ENCODE data around the gene HSF5. TPM values are rescaled to one million over a fixed set of nuclear protein-coding genes. Genes with fewer than 3 reads are reported as not detected.
A peak's percentile ranks its signal among the peaks of the same experiment; 100 is the strongest.
"Not testable (repeated sequence)": the region's sequence is repeated elsewhere in the genome, so short reads cannot be mapped to it uniquely, and the experiment has no call there.

Gene HSF5
- polyA plus RNA-seq, 3 donors from 2014 or later, result 0.16 TPM; not detected in 2

- Mint-ChIP-seq H3K4me1 (peaks cover 0 to 4% of the 10 kb centered on the region in 2 donors), H3K27me3 (ENCODE audit: low read depth in 3 of 3) (peaks cover 0 to 6% (median 3%) of the 10 kb centered on the region in 3 donors), H3K36me3 (peaks cover 24 to 53% (median 32%) of the 10 kb centered on the region in 3 donors), H3K9me3 (no peaks in the 10 kb centered on the region), H3K27ac (no peak overlapping the region), H3K4me3 (no peak overlapping the region)
- no peak for DNase-seq
Observed at GRCh38 chr17:58491510-58492045, 3.4 kb upstream of the HSF5 start.

- DNase-seq, result no peak
- peaks cover 0 to 7% (median 3%) of the 10 kb centered on the region in 3 donors for H3K27me3 Mint-ChIP-seq (ENCODE audit: low read depth in 3 of 3)
- peak overlapping the region in 4 of 6 donors; percentile 37 to 69 (median 48) for H3K27ac Mint-ChIP-seq
- H3K36me3 Mint-ChIP-seq, result peaks cover 12 to 25% (median 20%) of the 10 kb centered on the region in 3 donors
- H3K4me1 Mint-ChIP-seq, result peaks cover 0 to 4% of the 10 kb centered on the region in 2 donors
- H3K4me3 Mint-ChIP-seq, result peak overlapping the region; percentile 53 to 70 (median 57)
- no peaks in the 10 kb centered on the region for H3K9me3 Mint-ChIP-seq
Observed at GRCh38 chr17:58488428-58488890, 251 bp upstream of the HSF5 start.

GRCh38 chr17:58484600-58484999 lies 3.6 kb downstream of the HSF5 start:
- no peaks in the 10 kb centered on the region for H3K9me3 Mint-ChIP-seq
- peaks cover 0 to 7% (median 3%) of the 10 kb centered on the region in 3 donors for H3K27me3 Mint-ChIP-seq (ENCODE audit: low read depth in 3 of 3)
- peaks cover 0 to 3% (median 2%) of the 10 kb centered on the region in 3 donors for H3K36me3 Mint-ChIP-seq
- peaks cover 0 to 4% of the 10 kb centered on the region in 2 donors for H3K4me1 Mint-ChIP-seq
- no peak for DNase-seq
- H3K4me3 Mint-ChIP-seq, result no peak overlapping the region
- no peak overlapping the region for H3K27ac Mint-ChIP-seq

- H3K27ac Mint-ChIP-seq; H3K4me3 Mint-ChIP-seq; DNase-seq; H3K27me3 Mint-ChIP-seq (ENCODE audit: low read depth in 3 of 3); H3K9me3 Mint-ChIP-seq; H3K36me3 Mint-ChIP-seq; H3K4me1 Mint-ChIP-seq: not testable (repeated sequence)
Observed at GRCh38 chr17:58481798-58482197, 6.4 kb downstream of the HSF5 start.

GRCh38 chr17:58480090-58480489 lies 8.1 kb downstream of the HSF5 start:
- no peak overlapping the region for H3K4me3 Mint-ChIP-seq
- no peak for DNase-seq
- no peaks in the 10 kb centered on the region for H3K9me3 Mint-ChIP-seq
- H3K36me3 Mint-ChIP-seq, result peaks cover 3 to 12% (median 4%) of the 10 kb centered on the region in 3 donors
- peaks cover 0 to 4% (median 1%) of the 10 kb centered on the region in 3 donors for H3K27me3 Mint-ChIP-seq (ENCODE audit: low read depth in 3 of 3)
- no peak overlapping the region for H3K27ac Mint-ChIP-seq
- H3K4me1 Mint-ChIP-seq, result no peaks in the 10 kb centered on the region

- Mint-ChIP-seq H3K9me3 (no peaks in the 10 kb centered on the region), H3K27ac (no peak overlapping the region), H3K36me3 (peaks cover 3 to 12% (median 4%) of the 10 kb centered on the region in 3 donors), H3K27me3 (ENCODE audit: low read depth in 3 of 3) (peaks cover 0 to 4% (median 3%) of the 10 kb centered on the region in 3 donors), H3K4me3 (no peak overlapping the region), H3K4me1 (no peaks in the 10 kb centered on the region)
- DNase-seq, result no peak
Observed at GRCh38 chr17:58476812-58477211, 11.4 kb downstream of the HSF5 start.

GRCh38 chr17:58475985-58476384 lies 12.2 kb downstream of the HSF5 start:
- Mint-ChIP-seq H3K4me3 (no peak overlapping the region), H3K27me3 (ENCODE audit: low read depth in 3 of 3) (peaks cover 0 to 4% (median 3%) of the 10 kb centered on the region in 3 donors), H3K36me3 (peaks cover 3 to 12% (median 4%) of the 10 kb centered on the region in 3 donors), H3K27ac (no peak overlapping the region), H3K4me1 (no peaks in the 10 kb centered on the region), H3K9me3 (no peaks in the 10 kb centered on the region)
- no peak for DNase-seq

GRCh38 chr17:58470356-58470755 lies 17.9 kb downstream of the HSF5 start:
- Mint-ChIP-seq H3K4me1 (no peaks in the 10 kb centered on the region), H3K9me3 (no peaks in the 10 kb centered on the region), H3K27me3 (ENCODE audit: low read depth in 3 of 3) (peaks cover 0 to 2% (median 0%) of the 10 kb centered on the region in 3 donors), H3K27ac (peak overlapping the region in 1 of 6 donors; percentile 22), H3K4me3 (no peak overlapping the region), H3K36me3 (peaks cover 0 to 6% (median 0%) of the 10 kb centered on the region in 3 donors)
- no peak for DNase-seq

GRCh38 chr17:58468944-58469343 lies 19.3 kb downstream of the HSF5 start:
- H3K4me1 Mint-ChIP-seq, result no peaks in the 10 kb centered on the region
- no peak overlapping the region for H3K4me3 Mint-ChIP-seq
- H3K27me3 Mint-ChIP-seq (ENCODE audit: low read depth in 3 of 3), result no peaks in the 10 kb centered on the region
- no peak overlapping the region for H3K27ac Mint-ChIP-seq
- DNase-seq, result no peak
- peaks cover 0 to 8% (median 0%) of the 10 kb centered on the region in 3 donors for H3K36me3 Mint-ChIP-seq
- H3K9me3 Mint-ChIP-seq, result no peaks in the 10 kb centered on the region

GRCh38 chr17:58455491-58455890 lies 32.7 kb downstream of the HSF5 start:
- no peak for DNase-seq
- Mint-ChIP-seq H3K9me3 (no peaks in the 10 kb centered on the region), H3K4me3 (no peak overlapping the region), H3K27ac (no peak overlapping the region), H3K36me3 (no peaks in the 10 kb centered on the region), H3K27me3 (ENCODE audit: low read depth in 3 of 3) (peaks cover 0 to 2% (median 0%) of the 10 kb centered on the region in 3 donors), H3K4me1 (no peaks in the 10 kb centered on the region)

GRCh38 chr17:58452738-58453137 lies 35.5 kb downstream of the HSF5 start:
- H3K36me3 Mint-ChIP-seq, result no peaks in the 10 kb centered on the region
- no peaks in the 10 kb centered on the region for H3K9me3 Mint-ChIP-seq
- no peaks in the 10 kb centered on the region for H3K4me1 Mint-ChIP-seq
- H3K27me3 Mint-ChIP-seq (ENCODE audit: low read depth in 3 of 3), result peaks cover 0 to 2% (median 0%) of the 10 kb centered on the region in 3 donors
- DNase-seq, result no peak
- H3K4me3 Mint-ChIP-seq, result no peak overlapping the region
- H3K27ac Mint-ChIP-seq, result no peak overlapping the region

GRCh38 chr17:58447039-58447975 lies 40.9 kb downstream of the HSF5 start:
- peaks cover 0 to 2% (median 0%) of the 10 kb centered on the region in 3 donors for H3K27me3 Mint-ChIP-seq (ENCODE audit: low read depth in 3 of 3)
- no peaks in the 10 kb centered on the region for H3K9me3 Mint-ChIP-seq
- no peak overlapping the region for H3K4me3 Mint-ChIP-seq
- no peaks in the 10 kb centered on the region for H3K4me1 Mint-ChIP-seq
- H3K36me3 Mint-ChIP-seq, result peaks cover 0 to 6% (median 0%) of the 10 kb centered on the region in 3 donors
- no peak overlapping the region for H3K27ac Mint-ChIP-seq
- peak; percentile 60 to 72 (median 67) for DNase-seq

- no peaks in the 10 kb centered on the region for H3K4me1 Mint-ChIP-seq
- peak overlapping the region in 1 of 6 donors; percentile 9 for H3K27ac Mint-ChIP-seq
- no peak for DNase-seq
- peaks cover 0 to 6% (median 0%) of the 10 kb centered on the region in 3 donors for H3K36me3 Mint-ChIP-seq
- peaks cover 0 to 2% (median 0%) of the 10 kb centered on the region in 3 donors for H3K27me3 Mint-ChIP-seq (ENCODE audit: low read depth in 3 of 3)
- H3K4me3 Mint-ChIP-seq, result no peak overlapping the region
- H3K9me3 Mint-ChIP-seq, result no peaks in the 10 kb centered on the region
Observed at GRCh38 chr17:58446086-58446485, 42.1 kb downstream of the HSF5 start.

GRCh38 chr17:58436805-58437239 lies 51.4 kb downstream of the HSF5 start:
- Mint-ChIP-seq H3K27me3 (ENCODE audit: low read depth in 3 of 3) (peaks cover 0 to 2% (median 0%) of the 10 kb centered on the region in 3 donors), H3K4me1 (no peaks in the 10 kb centered on the region), H3K27ac (no peak overlapping the region), H3K36me3 (peaks cover 0 to 6% (median 3%) of the 10 kb centered on the region in 3 donors), H3K4me3 (no peak overlapping the region), H3K9me3 (no peaks in the 10 kb centered on the region)
- DNase-seq, result no peak

Data from immature natural killer cell (primary cell).